HepG2 (cell line): ENCODE measurements around the gene DNAJC10. TPM values are rescaled to one million over a fixed set of nuclear protein-coding genes. Genes with fewer than 3 reads are reported as not detected.

Experiments used
- ATAC-seq: fragments of 200-7000 bp; cut with Tn5 transposase; 3 replicates; pipeline ENCODE4 v1.9.1; 2020; ENCODE audit warnings: mild to moderate bottlenecking, moderate library complexity
- BruUV-seq: library from RNA; stranded (reverse); fragments of 400-500 nt; replicated peaks from 2 replicates; lab custom pipeline; 2021; lab: Mats Ljungman, UMichigan
- CTCF ChIA-PET: fragments of 300-600 bp; formaldehyde crosslinking; extraction: SDS; loops from one replicate; lab custom pipeline; 2021; ENCODE audit warnings: low total read pairs, inconsistent platforms, low intra/inter-chr PET ratio; lab: Yijun Ruan, JAX
- POLR2A ChIA-PET: fragments of 350-600 bp; sonication (Branson Sonifier 250); formaldehyde crosslinking; loops from one replicate; lab custom pipeline; 2020; ENCODE audit warnings: antibody characterized with exemption, inconsistent platforms; lab: Yijun Ruan, JAX
- DNase-seq: peaks from one replicate; pipeline ENCODE4 v3.0.0-alpha.2; 2015; ENCODE audit warnings: low spot score
- FAIRE-seq: peaks from 3 replicates; lab custom pipeline; 2011; peaks lifted over from hg19 to GRCh38; lab: Jason Lieb, UNC
- H2AFZ ChIP-seq: one replicate; pipeline ENCODE4 v1.6.1; 2011; ENCODE audit warnings: low read length, inconsistent platforms
- H3K27ac ChIP-seq: fragments of 300-600 bp; 3 replicates; pipeline ENCODE4 v1.8.0; 2011; ENCODE audit warnings: mixed run types, mild to moderate bottlenecking, mixed read lengths, low read length, inconsistent platforms; ENCODE audit not compliant: insufficient read depth; ENCODE audit errors: extremely low read length
- H3K27me3 ChIP-seq, 2 experiments: fragments of 200-600 bp in 1 of 2; 2 replicates in 1 of 2; 3 replicates in 1 of 2; pipeline versions ENCODE4 v1.6.0 to v1.8.0; 2011; ENCODE audit warnings: low read length in 2 of 2, mild to moderate bottlenecking in 2 of 2, moderate library complexity in 2 of 2, inconsistent platforms in 1 of 2; ENCODE audit not compliant: insufficient read depth in 2 of 2, control insufficient read depth in 1 of 2
- H3K36me3 ChIP-seq, 2 experiments: fragments of 200-600 bp in 1 of 2; replicated peaks in 1 of 2; 2 replicates in 1 of 2; 3 replicates in 1 of 2; pipeline versions ENCODE4 v1.5.1 to v1.8.0; 2011; ENCODE audit warnings: low read length in 2 of 2, inconsistent platforms in 1 of 2; ENCODE audit not compliant: insufficient read depth in 2 of 2, control insufficient read depth in 1 of 2
- H3K4me1 ChIP-seq: 2 replicates; pipeline ENCODE4 v1.5.1; 2012; ENCODE audit warnings: low read length, inconsistent platforms; ENCODE audit not compliant: insufficient read depth
- H3K4me2 ChIP-seq: 2 replicates; pipeline ENCODE4 v1.6.0; 2011; ENCODE audit warnings: low read depth, low read length, inconsistent platforms
- H3K4me3 ChIP-seq, 3 experiments: fragments of 200-600 bp in 1 of 3; sonication (generic), shearing (Covaris generic) in 1 of 3; replicated peaks in 1 of 3; 2 replicates each; pipeline ENCODE4 v1.5.1; 2011 to 2016; ENCODE audit warnings: low read length in 3 of 3, inconsistent platforms in 2 of 3, low read depth in 2 of 3, mild to moderate bottlenecking in 2 of 3, control low read depth in 1 of 3, mixed read lengths in 1 of 3; ENCODE audit not compliant: insufficient read depth in 1 of 3
- H3K79me2 ChIP-seq: one replicate; pipeline ENCODE4 v1.6.1; 2011; ENCODE audit warnings: low read length, inconsistent platforms; ENCODE audit not compliant: insufficient read depth
- H3K9ac ChIP-seq: 2 replicates; pipeline ENCODE4 v1.6.0; 2011; ENCODE audit warnings: mild to moderate bottlenecking, low read depth, low read length, inconsistent platforms; ENCODE audit not compliant: insufficient read depth
- H3K9me3 ChIP-seq: 2 replicates; pipeline ENCODE4 v1.5.1; 2012; ENCODE audit warnings: mild to moderate bottlenecking, low read length
- H4K20me1 ChIP-seq: 2 replicates; pipeline ENCODE4 v1.6.0; 2011; ENCODE audit warnings: inconsistent platforms, mild to moderate bottlenecking, low read length, moderate library complexity; ENCODE audit not compliant: insufficient read depth
- AGO2 ChIP-seq: fragments of 200-400 bp; formaldehyde crosslinking; optimal IDR thresholded peaks from 2 replicates; pipeline ENCODE3; 2017; ENCODE audit warnings: mild to moderate bottlenecking, low read depth, low read length, moderate library complexity
- ARNT2 ChIP-seq: sonication (generic); formaldehyde crosslinking; IDR thresholded peaks from 2 replicates; pipeline ENCODE4 v1.8.0; 2022; ENCODE audit warnings: mild to moderate bottlenecking, low read depth, missing genetic modification reagents, moderate library complexity
- ATRX ChIP-seq: sonication (generic); formaldehyde crosslinking; IDR thresholded peaks from 2 replicates; pipeline ENCODE4 v1.4.0; 2020; ENCODE audit warnings: missing genetic modification reagents, borderline replicate concordance
- CBX2 ChIP-seq, 2 experiments: fragments of 200-600 bp in 1 of 2; sonication (generic); formaldehyde crosslinking in 1 of 2; IDR thresholded peaks; 2 replicates each; pipeline versions ENCODE4 v1.7.0 to v1.8.1; 2018 to 2022; ENCODE audit warnings: low read depth in 2 of 2, low read length in 1 of 2, mild to moderate bottlenecking in 1 of 2, missing genetic modification reagents in 1 of 2
- DNMT1 ChIP-seq: sonication (generic); formaldehyde crosslinking; IDR thresholded peaks from 2 replicates; pipeline ENCODE4 v1.5.1; 2020; ENCODE audit warnings: mild to moderate bottlenecking, missing genetic modification reagents
- GATAD2A ChIP-seq: IDR thresholded peaks from 2 replicates; pipeline ENCODE4 v1.6.1; 2016
- SALL2 ChIP-seq: sonication (generic); formaldehyde crosslinking; IDR thresholded peaks from 2 replicates; pipeline ENCODE4 v1.8.1; 2023; ENCODE audit warnings: mild to moderate bottlenecking, missing genetic modification reagents, inconsistent platforms
- SPEN ChIP-seq: sonication (generic); formaldehyde crosslinking; IDR thresholded peaks from 2 replicates; pipeline ENCODE4 v1.5.1; 2020; ENCODE audit warnings: low read depth, mild to moderate bottlenecking, missing genetic modification reagents
- THYN1 ChIP-seq: sonication (generic); formaldehyde crosslinking; IDR thresholded peaks from 2 replicates; pipeline ENCODE4 v1.8.1; 2023; ENCODE audit warnings: low read depth, mild to moderate bottlenecking, moderate library complexity, missing genetic modification reagents, borderline replicate concordance
- ZBTB7B ChIP-seq: sonication (generic); formaldehyde crosslinking; IDR thresholded peaks from 2 replicates; pipeline ENCODE4 v1.4.0; 2020; ENCODE audit warnings: missing genetic modification reagents
- ZNF124 ChIP-seq: sonication (generic); formaldehyde crosslinking; IDR thresholded peaks from 2 replicates; pipeline ENCODE4 v1.4.0; 2020; ENCODE audit warnings: missing genetic modification reagents
- WGBS: methylation state at CpG from one replicate; pipeline ENCODE4 v1.1.6; 2017; ENCODE audit warnings: low lambda C conversion rate; 5-methylcytosine and 5-hydroxymethylcytosine counted together
- in situ Hi-C: cut with HindIII; loops from 2 replicates; pipeline ENCODE4 v1.10.0; 2017; ENCODE audit warnings: low pct_unique_long_range_greater_than_20kb; ENCODE audit not compliant: extremely low pct_ligation_motif_present
- intact Hi-C: fragments of 100-400 bp; cut with micrococcal nuclease; formaldehyde crosslinking; loops from one replicate; pipeline ENCODE4 v1.10.0; 2022; ENCODE audit not compliant: unreplicated experiment
- polyA plus RNA-seq, 8 experiments: library from polyadenylated mRNA; depleted of rRNA in 3 of 8; stranded (reverse) in 7 of 8; unstranded in 1 of 8; fragments of >200 nt; fragmentation: Illumina TruSeq in 4 of 8; extraction: Trizol in 4 of 8; gene quantifications; 2 replicates each; pipeline versions ENCODE4 v1.2.1 to v1.2.3, GENCODE V29; 2011 to 2016; ENCODE audit warnings: low read depth in 4 of 8, missing spikeins in 1 of 8, mixed read lengths in 1 of 8; ENCODE audit not compliant: insufficient read depth in 1 of 8
- total RNA-seq, 5 experiments: library from RNA; depleted of rRNA; stranded (reverse); fragments of >200 nt; fragmentation: Illumina TruSeq; extraction: Trizol; gene quantifications; 2 replicates each; pipeline ENCODE4 v1.2.3, GENCODE V29; 2016; ENCODE audit warnings: low read depth in 1 of 5
- TF ChIP-seq, protein P1 (sequence below): IDR thresholded peaks from 2 replicates; pipeline ENCODE4 v1.6.1; 2012; ENCODE audit warnings: inconsistent platforms
- TF ChIP-seq, protein P2 (sequence below): sonication (generic); formaldehyde crosslinking; IDR thresholded peaks from 2 replicates; pipeline ENCODE4 v1.4.0; 2020; ENCODE audit warnings: mild to moderate bottlenecking, missing genetic modification reagents
- TF ChIP-seq, protein P3 (sequence below): sonication (generic); formaldehyde crosslinking; conservative IDR thresholded peaks from 2 replicates; pipeline ENCODE4 v1.4.0; 2020; ENCODE audit warnings: mild to moderate bottlenecking, missing genetic modification reagents, moderate library complexity

Gene DNAJC10
- total and polyA plus RNA-seq, 2 of the 13 experiments (the other 11 are each of a cell fraction or from before 2014, with no cell fraction given): 44.1 to 178 TPM

DNA sequence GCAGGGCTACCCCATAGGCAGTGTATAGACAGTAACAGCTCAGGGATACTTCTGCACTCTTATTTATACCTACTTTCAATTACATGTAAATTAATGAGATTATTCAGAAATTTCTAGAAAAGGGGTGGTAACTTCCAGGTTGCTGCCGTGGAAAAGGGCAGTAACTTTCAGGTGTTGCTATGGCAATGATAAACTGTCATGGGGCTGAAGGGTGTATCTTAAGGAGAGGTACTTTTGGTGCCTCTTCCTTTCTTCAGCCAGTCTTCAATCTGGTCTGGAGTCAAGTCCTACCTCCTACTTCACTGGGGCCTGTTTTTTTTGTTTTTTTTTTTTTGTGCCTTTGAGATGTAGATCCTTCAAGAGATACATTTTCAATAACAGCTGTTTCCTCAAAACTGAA, 35.2 kb upstream of the DNAJC10 start:
- no peak overlapping the region for H3K27ac ChIP-seq
- no peaks in the 10 kb centered on the region for H3K9me3 ChIP-seq
- DNase-seq (no peak), ATAC-seq (no peak), FAIRE-seq (no peak)
- H3K4me3 ChIP-seq: no peak overlapping the region
- no TSS peak for BruUV-seq
- no peaks in the 10 kb centered on the region for H4K20me1 ChIP-seq
- H2AFZ ChIP-seq: no peak overlapping the region
- no peak overlapping the region for H3K9ac ChIP-seq
- in situ Hi-C loops (no loop called here), intact Hi-C loops (no loop called here)
- WGBS: 0% methylated on average over 1 of the region's 1 CpG
- no peaks in the 10 kb centered on the region for H3K36me3 ChIP-seq
- CTCF ChIA-PET: no interaction called here
- no peaks in the 10 kb centered on the region for H3K79me2 ChIP-seq
- H3K4me1 ChIP-seq: no peaks in the 10 kb centered on the region
- H3K4me2 ChIP-seq: no peak overlapping the region
- H3K27me3 ChIP-seq: no peaks in the 10 kb centered on the region; a peak in 1 of 5 replicates
- POLR2A ChIA-PET: no interaction called here
- TF ChIP-seq SPEN (CRISPR knock-in tag): no peak
- TF ChIP-seq, protein P1, sequence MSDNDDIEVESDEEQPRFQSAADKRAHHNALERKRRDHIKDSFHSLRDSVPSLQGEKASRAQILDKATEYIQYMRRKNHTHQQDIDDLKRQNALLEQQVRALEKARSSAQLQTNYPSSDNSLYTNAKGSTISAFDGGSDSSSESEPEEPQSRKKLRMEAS: no peak
- no peak for TF ChIP-seq CBX2 (IDR thresholded peaks at IDR 0.05; ENCODE audit: low read depth, low read length)
- TF ChIP-seq CBX2 (CRISPR knock-in tag; IDR thresholded peaks at IDR 0.05; ENCODE audit: low read depth): no peak
- no peak for TF ChIP-seq THYN1 (CRISPR knock-in tag)
- TF ChIP-seq AGO2: no peak
- TF ChIP-seq, protein P2, sequence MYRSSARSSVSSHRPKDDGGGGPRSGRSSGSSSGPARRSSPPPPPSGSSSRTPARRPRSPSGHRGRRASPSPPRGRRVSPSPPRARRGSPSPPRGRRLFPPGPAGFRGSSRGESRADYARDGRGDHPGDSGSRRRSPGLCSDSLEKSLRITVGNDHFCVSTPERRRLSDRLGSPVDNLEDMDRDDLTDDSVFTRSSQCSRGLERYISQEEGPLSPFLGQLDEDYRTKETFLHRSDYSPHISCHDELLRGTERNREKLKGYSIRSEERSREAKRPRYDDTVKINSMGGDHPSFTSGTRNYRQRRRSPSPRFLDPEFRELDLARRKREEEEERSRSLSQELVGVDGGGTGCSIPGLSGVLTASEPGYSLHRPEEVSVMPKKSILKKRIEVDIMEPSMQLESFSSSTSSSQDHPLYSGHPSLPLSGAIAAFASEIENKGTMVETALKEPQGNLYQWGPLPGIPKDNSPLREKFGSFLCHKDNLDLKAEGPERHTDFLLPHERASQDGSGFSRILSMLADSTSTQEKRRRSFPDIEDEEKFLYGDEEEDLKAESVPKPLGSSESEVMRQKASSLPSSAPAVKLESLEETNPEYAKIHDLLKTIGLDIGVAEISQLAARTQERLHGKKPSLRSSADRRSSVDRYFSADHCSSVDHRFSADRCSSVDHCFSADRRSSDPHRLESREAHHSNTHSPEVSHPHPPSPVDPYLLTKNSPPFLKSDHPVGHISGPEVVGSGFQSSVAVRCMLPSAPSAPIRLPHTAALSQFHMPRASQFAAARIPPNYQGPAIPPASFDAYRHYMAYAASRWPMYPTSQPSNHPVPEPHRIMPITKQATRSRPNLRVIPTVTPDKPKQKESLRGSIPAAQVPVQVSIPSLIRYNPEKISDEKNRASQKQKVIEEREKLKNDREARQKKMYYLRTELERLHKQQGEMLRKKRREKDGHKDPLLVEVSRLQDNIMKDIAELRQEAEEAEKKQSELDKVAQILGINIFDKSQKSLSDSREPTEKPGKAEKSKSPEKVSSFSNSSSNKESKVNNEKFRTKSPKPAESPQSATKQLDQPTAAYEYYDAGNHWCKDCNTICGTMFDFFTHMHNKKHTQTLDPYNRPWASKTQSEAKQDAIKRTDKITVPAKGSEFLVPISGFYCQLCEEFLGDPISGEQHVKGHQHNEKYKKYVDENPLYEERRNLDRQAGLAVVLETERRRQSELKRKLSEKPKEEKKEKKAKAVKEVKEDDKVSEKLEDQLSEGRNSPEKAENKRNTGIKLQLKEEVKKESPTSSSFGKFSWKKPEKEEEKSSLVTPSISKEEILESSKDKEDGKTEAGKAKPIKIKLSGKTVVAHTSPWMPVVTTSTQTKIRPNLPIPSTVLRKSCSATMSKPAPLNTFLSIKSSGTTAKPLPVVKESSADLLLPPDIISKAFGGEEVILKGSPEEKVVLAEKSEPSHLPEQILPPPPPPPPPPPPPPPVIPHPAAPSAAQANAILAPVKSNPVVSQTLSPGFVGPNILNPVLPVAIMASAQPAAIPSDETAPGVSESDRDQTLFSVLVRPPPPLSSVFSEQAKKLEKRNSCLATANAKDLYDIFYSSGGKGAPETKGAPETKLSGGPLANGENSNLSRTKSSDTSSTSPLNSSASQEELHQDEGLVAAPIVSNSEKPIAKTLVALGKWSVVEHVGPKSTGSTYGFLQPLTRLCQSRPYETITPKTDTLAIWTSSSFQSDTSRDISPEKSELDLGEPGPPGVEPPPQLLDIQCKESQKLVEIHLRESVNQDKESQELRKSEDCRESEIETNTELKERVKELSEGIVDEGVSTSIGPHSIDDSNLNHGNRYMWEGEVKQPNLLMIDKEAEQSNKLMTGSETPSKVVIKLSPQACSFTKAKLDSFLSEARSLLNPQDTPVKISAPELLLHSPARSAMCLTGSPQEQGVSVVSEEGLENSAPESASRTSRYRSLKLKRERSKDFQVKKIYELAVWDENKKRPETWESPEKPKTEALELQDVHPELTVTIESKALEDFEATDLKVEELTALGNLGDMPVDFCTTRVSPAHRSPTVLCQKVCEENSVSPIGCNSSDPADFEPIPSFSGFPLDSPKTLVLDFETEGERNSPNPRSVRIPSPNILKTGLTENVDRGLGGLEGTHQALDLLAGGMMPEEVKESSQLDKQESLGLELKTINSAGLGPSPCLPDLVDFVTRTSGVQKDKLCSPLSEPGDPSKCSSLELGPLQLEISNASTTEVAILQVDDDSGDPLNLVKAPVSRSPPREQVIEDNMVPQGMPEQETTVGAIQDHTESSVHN (CRISPR knock-in tag): no peak
- no peak for TF ChIP-seq ATRX
- TF ChIP-seq SALL2 (CRISPR knock-in tag): no peak
- TF ChIP-seq ARNT2 (CRISPR knock-in tag): no peak
- TF ChIP-seq, protein P3, sequence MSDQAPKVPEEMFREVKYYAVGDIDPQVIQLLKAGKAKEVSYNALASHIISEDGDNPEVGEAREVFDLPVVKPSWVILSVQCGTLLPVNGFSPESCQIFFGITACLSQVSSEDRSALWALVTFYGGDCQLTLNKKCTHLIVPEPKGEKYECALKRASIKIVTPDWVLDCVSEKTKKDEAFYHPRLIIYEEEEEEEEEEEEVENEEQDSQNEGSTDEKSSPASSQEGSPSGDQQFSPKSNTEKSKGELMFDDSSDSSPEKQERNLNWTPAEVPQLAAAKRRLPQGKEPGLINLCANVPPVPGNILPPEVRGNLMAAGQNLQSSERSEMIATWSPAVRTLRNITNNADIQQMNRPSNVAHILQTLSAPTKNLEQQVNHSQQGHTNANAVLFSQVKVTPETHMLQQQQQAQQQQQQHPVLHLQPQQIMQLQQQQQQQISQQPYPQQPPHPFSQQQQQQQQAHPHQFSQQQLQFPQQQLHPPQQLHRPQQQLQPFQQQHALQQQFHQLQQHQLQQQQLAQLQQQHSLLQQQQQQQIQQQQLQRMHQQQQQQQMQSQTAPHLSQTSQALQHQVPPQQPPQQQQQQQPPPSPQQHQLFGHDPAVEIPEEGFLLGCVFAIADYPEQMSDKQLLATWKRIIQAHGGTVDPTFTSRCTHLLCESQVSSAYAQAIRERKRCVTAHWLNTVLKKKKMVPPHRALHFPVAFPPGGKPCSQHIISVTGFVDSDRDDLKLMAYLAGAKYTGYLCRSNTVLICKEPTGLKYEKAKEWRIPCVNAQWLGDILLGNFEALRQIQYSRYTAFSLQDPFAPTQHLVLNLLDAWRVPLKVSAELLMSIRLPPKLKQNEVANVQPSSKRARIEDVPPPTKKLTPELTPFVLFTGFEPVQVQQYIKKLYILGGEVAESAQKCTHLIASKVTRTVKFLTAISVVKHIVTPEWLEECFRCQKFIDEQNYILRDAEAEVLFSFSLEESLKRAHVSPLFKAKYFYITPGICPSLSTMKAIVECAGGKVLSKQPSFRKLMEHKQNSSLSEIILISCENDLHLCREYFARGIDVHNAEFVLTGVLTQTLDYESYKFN (CRISPR knock-in tag): no peak
- no peak for TF ChIP-seq ZNF124 (CRISPR knock-in tag)
- no peak for TF ChIP-seq ZBTB7B (CRISPR knock-in tag)
- TF ChIP-seq DNMT1: no peak
- TF ChIP-seq GATAD2A: no peak
